HG03280 (cell line): ENCODE measurements around the gene ALOX12B.
A peak's percentile ranks its signal among the peaks of the same experiment; 100 is the strongest.
"Not testable (repeated sequence)": the region's sequence is repeated elsewhere in the genome, so short reads cannot be mapped to it uniquely, and the experiment has no call there.

Experiments
- ATAC-seq: cut with Tn5 transposase; IDR thresholded peaks from one replicate; pipeline ENCODE4 v1.9.1; 2021; ENCODE audit warnings: mild to moderate bottlenecking, moderate library complexity; ENCODE audit not compliant: unreplicated experiment

The ALOX12B gene

GRCh38 chr17:8119581-8120519 is 32.3 kb upstream of the ALOX12B start:
- ATAC-seq, result peak; percentile 32

DNA sequence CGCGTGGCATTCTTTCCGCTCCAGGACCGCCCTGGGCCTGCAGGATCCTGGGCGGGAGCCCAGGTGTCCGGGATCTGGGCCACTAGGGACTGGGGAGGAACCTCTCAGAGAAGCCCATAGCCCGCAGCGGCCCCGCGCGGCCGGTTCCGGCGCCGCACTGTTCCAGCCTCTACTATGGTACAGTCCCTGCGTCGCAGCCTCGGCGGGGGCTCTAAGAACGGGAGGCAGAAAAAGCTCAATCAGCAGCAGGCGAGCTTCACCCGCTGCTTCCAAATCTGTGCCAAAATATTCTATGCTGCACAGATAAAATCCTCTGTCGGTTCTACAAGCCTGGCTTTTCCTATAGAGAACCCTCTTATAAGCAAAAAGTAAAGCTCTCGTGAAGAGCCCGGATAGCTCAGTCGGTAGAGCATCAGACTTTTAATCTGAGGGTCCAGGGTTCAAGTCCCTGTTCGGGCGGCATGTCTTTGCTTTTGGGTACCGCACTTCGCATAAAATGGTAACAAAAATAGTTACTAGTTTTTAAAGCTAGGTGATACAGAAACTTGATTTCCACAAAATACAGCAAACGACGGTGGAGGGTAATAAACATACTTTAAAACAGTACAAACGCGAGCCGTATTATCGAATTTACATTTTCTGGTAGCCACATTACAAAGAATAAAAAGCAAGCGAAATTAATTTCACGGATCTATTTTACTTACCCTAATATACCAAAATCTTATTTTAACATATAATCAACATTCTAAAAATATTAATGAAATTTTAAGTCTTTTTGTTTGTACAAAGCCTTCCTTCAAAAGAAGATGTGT is 31.5 kb upstream of the ALOX12B start:
- ATAC-seq, result peak; percentile 42

DNA sequence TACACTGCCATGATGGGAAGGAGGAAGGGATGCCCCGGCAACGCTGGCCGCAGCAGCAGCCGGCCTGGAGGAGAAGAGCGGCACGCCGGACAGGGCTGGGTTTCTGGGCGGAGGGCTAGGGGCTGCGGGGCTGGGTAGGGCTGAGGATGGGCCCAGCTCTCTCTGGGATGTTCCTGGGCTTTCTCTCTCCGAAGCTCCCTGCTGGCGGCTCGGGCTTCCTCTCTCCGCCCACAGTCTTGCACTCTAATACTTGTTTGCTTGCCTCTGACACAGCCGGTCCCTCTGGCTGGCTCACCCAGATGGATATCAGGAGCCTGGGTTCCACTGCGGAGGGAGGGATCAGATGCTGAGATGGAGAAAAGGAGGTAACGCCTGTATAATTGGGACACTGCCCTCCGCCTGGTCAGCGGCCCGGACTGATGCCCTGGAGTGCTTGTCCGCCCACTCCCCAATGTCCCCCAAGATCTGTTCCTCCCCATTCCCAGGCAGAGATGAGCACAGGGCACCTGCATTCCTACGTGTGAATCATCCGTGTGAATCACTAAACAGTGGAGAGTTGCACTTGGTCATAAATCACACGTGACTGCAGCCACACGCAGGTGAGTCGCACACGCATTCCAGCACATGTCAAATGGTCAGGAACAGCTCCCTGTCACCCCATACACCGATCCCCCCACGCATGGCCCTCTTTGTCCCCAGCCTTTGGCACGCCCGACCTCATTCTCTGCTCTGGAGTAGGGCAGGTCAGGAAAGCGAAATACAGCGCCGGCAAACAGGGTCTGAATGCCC is 30.7 kb upstream of the ALOX12B start, which contains the start of gene ALOXE3:
Gene ALOXE3 (minus strand): TSS at position 535 of the 789 bp plus-strand sequence. CDS start 524 bp downstream, at position 11.
- ATAC-seq, result no peak

- no peak for ATAC-seq
These were observed 30.0 kb upstream of the ALOX12B start for GRCh38 chr17:8117367-8117979.

DNA sequence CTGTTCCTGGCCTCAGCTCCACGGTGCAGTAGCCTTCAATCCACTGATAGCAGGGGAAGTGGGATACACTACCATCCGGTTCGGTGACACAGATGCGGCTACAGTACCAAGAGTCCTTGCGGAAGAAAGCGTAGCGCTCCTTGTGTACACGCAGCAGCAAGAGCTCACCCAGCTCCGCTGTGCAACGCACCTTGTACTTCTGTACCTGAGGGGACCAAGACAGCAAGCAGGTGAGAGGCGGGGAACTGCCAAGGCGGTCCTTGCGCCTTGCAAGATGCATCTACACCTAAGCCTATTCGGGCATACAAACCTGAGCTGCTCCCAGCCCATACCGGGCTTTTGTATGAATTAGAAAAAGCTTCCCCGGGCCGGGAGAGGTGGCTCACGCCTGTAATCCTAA is 29.3 kb upstream of the ALOX12B start:
- ATAC-seq, result no peak

DNA sequence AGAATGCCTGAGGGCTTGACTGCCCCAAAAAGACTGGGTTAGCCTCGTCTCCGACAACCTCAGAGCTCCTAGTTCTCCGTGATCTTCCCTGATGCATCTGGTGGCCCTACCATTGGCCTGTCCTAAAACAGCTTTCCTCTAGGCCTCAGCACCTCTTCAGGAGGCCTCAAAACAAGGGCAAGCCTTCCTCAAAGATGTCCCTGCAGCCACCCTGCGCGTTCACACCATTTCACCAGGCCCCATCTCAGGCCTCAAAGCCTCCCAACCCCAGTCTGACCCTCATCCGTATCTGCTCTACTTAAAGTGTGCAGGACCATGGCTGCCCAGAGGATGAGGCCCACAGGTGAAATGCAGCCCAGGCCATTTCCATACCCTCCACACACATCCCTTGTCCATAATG is 23.4 kb upstream of the ALOX12B start:
- no peak for ATAC-seq

DNA sequence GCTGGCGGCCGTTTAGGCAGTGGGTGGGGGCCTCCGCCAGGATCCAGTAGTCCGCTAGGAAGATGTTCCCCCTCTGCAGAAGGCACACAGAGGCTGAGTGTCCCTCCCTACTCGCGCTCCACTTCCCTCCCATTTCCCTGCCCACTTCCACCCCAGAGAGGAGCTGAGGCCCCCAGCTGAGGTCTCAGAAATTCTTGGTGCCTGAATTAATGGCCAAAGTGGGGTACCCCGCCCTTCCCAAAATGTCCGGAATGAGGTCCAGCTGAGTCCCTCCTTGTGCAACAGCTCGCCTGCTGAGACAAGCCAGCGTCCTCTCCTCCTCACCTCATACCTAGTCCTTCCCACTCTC is 22.9 kb upstream of the ALOX12B start:
- ATAC-seq, result no peak

DNA sequence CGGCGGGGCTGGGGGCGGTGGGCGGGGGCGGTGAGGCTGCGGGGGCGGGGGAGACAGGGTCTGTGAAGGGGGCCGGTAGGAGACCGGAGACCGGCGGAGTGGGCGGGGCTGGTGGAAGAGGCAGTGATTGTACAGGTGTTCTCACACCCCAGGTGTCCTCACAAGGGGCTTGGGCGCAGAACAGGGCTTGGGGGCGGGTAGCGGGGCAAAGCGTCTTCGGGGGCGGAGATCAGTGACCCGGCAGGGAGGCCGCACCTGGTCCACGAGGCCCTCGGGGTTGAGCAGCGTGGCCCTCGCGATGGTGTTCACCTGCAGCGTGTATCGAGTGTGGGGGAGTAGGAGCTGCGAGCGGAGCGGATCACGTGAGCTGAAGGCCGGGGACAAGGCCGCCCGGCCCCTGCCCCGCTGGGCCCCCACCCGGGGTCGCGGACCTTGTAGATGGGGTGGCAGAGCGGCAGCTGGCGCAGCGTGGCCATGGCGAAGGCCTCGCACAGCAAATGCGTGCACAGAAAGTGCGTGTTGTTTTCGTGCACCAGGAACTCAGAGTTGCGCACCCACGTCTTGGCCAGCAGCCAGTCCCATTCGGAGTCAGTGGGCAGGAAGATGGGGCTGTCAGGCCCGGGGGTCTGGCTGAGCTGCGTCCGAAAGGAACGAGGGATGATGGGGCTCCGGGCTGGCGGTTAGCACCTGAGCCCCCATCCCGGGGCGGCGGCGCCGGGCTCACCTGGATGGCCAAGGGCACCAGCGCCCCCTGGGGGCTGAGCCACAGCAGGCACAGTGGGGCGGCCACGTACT is 22.3 kb upstream of the ALOX12B start:
- ATAC-seq, result no peak

DNA sequence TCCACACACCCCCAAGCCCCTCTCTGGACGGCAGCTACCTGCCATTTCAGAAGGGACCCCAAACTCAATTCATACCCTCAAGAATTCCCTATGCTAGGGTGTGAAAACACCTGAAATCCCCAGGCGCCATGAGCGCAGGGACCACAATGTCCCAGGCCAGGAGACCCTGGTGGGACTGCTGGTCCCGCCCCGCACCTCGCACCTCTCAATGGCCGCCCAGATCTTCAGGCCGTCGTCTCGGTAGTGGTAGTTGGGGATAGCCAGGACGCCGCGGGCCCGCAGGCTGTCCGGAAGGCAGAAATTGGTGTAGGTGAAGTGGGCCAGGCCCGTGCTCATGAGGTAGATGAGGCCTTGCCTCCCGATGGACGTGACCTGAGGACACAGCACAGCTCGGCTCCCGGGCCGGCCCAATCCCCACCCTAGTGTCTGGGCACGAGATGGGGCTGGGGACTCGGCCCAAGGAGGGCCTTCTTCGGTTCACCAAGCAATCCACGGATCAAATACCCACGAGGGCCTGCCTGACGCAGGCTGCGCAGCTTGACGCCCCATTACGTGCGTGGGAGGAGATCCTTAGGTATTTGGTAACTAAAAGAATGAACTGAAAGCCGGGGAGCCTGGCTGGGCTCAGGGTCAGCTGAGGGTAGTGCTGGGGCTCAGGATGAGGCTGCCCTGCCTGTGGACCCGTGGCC is 21.6 kb upstream of the ALOX12B start:
- ATAC-seq, result no peak

DNA sequence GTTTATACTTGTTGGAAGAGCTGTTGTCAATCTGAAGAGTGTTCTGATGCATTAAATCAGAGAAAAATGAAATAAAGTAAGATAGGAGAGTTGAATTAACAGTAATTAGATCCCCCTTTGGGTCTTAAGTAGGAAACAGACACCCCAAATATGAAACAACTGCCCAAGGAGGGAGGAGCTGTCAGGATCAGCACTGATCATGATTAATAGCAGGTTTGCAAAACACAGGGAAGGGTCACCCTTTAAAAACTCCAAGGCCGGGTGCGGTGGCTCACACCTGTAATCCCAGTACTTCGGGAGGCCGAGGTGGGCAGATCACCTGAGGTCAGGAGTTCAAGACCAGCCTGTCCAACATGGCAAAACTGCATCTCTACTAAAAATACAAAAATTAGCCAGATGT is 19.5 kb upstream of the ALOX12B start:
- not testable (repeated sequence) for ATAC-seq

DNA sequence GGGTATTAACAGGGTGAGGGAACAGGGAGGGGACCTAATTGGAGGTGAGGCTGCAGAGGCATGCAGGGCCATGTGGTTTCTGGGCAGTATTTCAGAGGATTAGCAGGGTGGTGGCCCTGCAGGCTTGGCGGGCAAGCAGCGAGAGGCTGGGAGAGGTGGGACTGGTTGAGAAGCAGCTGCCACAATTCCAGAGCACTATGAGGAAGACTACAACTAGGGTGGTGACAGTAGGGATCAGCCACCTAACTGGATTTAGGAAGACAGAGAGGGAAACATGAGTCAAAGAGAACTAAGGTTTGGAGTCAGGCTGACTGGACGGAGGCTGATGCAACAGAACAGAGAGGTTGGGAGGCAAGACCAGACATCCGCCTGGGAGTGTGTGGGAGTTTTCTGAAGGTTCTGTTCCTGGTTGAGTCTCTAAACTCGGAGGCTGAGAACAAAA is 18.5 kb upstream of the ALOX12B start:
- ATAC-seq, result no peak

DNA sequence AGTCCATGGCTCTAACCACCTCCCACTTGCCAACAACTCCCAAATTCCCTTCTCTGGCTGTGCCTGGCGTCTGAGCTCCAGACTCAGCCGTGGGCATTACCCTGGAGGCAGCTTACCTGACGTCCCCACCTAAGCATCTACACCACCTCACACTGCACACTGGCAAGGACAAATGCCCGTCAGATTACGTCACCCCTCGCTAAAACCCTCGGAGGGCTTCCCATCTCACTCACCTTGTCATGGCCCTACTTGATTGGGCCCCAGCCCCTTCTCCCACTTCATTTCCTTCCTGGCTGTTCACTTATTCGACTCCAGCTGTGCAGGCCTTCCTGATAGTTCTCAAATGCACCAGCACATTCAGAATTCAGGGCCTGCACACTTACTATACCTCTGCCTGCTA is 17.4 kb upstream of the ALOX12B start:
- no peak for ATAC-seq

DNA sequence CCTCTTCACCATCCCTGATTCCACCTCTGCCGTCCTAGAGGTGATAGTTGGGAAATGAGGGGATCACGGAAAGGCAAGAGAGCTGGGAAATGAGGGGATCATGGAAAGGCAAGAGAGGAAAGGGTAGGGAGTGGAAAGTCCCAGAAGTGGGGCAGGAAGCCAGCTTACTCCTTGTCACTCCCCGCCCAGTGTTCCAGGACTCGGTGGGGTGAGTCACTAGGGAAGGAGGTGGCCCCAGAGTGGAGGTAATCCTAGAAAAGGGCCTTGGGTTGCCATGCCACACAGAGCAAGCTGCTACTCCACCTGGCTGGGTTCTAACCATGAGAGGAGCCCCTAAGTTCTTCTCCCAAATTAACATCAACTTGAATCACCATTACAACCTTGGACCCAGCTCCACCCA is 16.0 kb upstream of the ALOX12B start:
- no peak for ATAC-seq

- ATAC-seq, result no peak
These were observed 14.2 kb upstream of the ALOX12B start for GRCh38 chr17:8101721-8102120.

GRCh38 chr17:8100763-8101162 is 13.2 kb upstream of the ALOX12B start:
- ATAC-seq, result no peak

GRCh38 chr17:8100111-8100510 is 12.6 kb upstream of the ALOX12B start:
- ATAC-seq, result no peak

DNA sequence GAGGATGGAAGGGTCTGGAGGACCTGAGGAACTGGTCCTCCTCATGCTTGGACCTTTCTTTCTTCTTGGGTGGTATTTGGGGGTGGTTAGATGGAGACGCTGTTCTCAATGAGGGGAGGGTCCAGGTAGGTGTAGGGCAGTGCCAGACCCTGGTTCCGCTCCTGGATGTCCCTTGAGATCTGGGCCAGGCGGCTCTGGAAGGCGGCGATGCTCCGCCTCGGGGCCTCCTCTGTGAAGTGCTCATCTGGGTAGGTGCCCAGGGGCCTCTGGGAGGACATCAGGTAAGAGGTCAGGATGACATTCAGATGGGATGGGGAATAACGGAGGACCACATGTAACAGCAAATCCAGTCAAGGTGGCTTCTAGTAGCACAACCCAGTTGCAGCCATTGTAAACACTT is 9.0 kb upstream of the ALOX12B start:
- ATAC-seq, result no peak

DNA sequence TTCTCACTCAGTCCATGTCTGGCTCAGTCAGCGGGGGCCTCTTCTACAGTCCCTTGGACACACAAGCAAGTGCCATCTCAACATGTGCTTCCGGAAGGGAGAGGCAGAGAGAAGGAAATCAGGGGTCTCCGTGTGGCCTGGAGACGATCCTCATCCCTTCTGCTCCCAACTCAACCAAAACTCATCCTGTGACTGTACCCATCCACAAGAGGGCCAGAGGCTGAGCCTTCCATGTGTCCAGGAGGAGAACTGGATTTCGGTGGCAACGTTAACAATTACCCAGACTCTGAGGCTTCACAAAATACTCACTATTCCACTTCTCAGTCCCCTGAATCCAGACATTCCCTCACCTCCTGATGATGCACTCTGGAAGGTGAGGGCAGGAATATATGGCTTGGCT is 7.8 kb upstream of the ALOX12B start:
- ATAC-seq, result no peak

GRCh38 chr17:8091033-8091687 is 3.6 kb upstream of the ALOX12B start:
- no peak for ATAC-seq
